ENCODE measurements around the gene PCP4. TPM values are rescaled to one million over a fixed set of nuclear protein-coding genes. Genes with fewer than 3 reads are reported as not detected.

Gene PCP4
- total and polyA plus RNA-seq, 10 of the 15 experiments (the other 5 are each of a cell fraction or from before 2014, with no cell fraction given), result not detected

DNA sequence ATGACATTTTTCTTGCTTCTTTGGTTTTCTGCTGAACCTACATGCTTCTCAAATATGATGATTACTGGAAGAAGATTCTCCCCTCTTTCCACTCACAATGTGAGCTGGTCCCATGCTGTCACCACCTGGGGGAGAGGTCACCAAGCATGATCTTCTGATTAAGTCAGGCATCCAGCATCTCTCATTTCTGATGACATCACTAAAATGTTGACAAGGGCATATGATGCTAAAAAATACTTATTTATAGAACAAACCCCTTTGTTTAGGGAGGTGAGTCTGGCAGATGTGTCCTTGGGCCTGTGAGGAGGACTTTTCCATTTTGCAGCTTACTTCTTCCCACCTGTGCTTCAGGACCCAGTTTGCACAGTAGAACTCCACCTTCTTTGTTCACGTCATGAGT lies 42.0 kb upstream of the PCP4 start:
- 0% methylated on average over 1 of the region's 1 CpG for WGBS (ENCODE audit: insufficient coverage, insufficient replicate concordance, low lambda C conversion rate, missing lambda C conversion rate)
- TF ChIP-seq CBFB (IDR thresholded peaks at IDR 0.05; ENCODE audit: low read depth), result no peak
- no peak for TF ChIP-seq CHD4 (IDR thresholded peaks at IDR 0.05)
- no peak for TF ChIP-seq MYB (IDR thresholded peaks at IDR 0.05; ENCODE audit: borderline replicate concordance, low read depth, low read length)
- TF ChIP-seq RBBP5 (conservative IDR thresholded peaks at IDR 0.05), result no peak
- TF ChIP-seq, protein P1, sequence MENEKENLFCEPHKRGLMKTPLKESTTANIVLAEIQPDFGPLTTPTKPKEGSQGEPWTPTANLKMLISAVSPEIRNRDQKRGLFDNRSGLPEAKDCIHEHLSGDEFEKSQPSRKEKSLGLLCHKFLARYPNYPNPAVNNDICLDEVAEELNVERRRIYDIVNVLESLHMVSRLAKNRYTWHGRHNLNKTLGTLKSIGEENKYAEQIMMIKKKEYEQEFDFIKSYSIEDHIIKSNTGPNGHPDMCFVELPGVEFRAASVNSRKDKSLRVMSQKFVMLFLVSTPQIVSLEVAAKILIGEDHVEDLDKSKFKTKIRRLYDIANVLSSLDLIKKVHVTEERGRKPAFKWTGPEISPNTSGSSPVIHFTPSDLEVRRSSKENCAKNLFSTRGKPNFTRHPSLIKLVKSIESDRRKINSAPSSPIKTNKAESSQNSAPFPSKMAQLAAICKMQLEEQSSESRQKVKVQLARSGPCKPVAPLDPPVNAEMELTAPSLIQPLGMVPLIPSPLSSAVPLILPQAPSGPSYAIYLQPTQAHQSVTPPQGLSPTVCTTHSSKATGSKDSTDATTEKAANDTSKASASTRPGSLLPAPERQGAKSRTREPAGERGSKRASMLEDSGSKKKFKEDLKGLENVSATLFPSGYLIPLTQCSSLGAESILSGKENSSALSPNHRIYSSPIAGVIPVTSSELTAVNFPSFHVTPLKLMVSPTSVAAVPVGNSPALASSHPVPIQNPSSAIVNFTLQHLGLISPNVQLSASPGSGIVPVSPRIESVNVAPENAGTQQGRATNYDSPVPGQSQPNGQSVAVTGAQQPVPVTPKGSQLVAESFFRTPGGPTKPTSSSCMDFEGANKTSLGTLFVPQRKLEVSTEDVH (IDR thresholded peaks at IDR 0.05; ENCODE audit: low read depth, partially characterized antibody), result no peak
- no peak for TF ChIP-seq ESRRA (IDR thresholded peaks at IDR 0.05; ENCODE audit: low read length)
- no peak for TF ChIP-seq BRCA1 (IDR thresholded peaks at IDR 0.05; ENCODE audit: low read depth, low read length)
- no peak for TF ChIP-seq NR2F1 (conservative IDR thresholded peaks at IDR 0.05)
- TF ChIP-seq RELA (IDR thresholded peaks at IDR 0.05; ENCODE audit: borderline replicate concordance, partially characterized antibody), result no peak
- TF ChIP-seq MTA3 (IDR thresholded peaks at IDR 0.05; ENCODE audit: borderline replicate concordance, low read length), result no peak
- no peak for TF ChIP-seq YY1 (IDR thresholded peaks at IDR 0.05; ENCODE audit: low read depth, low read length)
- no peak for TF ChIP-seq PRDM15 (CRISPR knock-in tag; IDR thresholded peaks at IDR 0.05)
- no peak for TF ChIP-seq REST (IDR thresholded peaks at IDR 0.05; ENCODE audit: low read depth, low read length)
- no peak for TF ChIP-seq EP300 (IDR thresholded peaks at IDR 0.05; ENCODE audit: borderline replicate concordance in 1 of 2, control insufficient read depth in 1 of 2, low read depth in 2 of 2, low read length in 2 of 2)
- no peak for TF ChIP-seq RCOR1 (conservative IDR thresholded peaks at IDR 0.05; ENCODE audit: low read depth, low read length)
- Histone ChIP-seq H3K79me2 (ENCODE audit: control insufficient read depth, insufficient read depth, low read length) (no peaks in the 10 kb centered on the region), H3K36me3 (ENCODE audit: control insufficient read depth in 2 of 2, insufficient read depth in 2 of 2, low read length in 1 of 2) (no peaks in the 10 kb centered on the region), H3K27ac (ENCODE audit: control insufficient read depth, insufficient read depth) (no peak overlapping the region), H3K4me3 (no peak overlapping the region), H3K9me3 (replicated peaks; ENCODE audit: control insufficient read depth, insufficient read depth, low read length) (no peaks in the 10 kb centered on the region; the same call in 2 of the 3 replicates), H2AFZ (ENCODE audit: control insufficient read depth, low read depth, low read length) (no peak overlapping the region), H3K27me3 (replicated peaks in 1 of 2; ENCODE audit: control insufficient read depth in 2 of 2, insufficient read depth in 2 of 2, low read length in 1 of 2) (no peaks in the 10 kb centered on the region), H3K4me2 (ENCODE audit: control insufficient read depth, insufficient read depth) (no peak overlapping the region), H3K9ac (ENCODE audit: control insufficient read depth, insufficient read depth, low read length) (no peak overlapping the region), H3K4me1 (ENCODE audit: control insufficient read depth, insufficient read depth, low read length) (no peaks in the 10 kb centered on the region), H4K20me1 (ENCODE audit: control insufficient read depth, insufficient read depth) (no peaks in the 10 kb centered on the region)
- no peak for ATAC-seq
- POLR2A ChIA-PET, result no interaction called here
- DNase-seq (ENCODE audit: low read depth, low spot score), result no peak
- FAIRE-seq, result no peak
- intact Hi-C loops (cut with micrococcal nuclease; ENCODE audit: unreplicated experiment), result no loop called here
- BruUV-seq (replicated peaks), result no TSS peak
- CTCF ChIA-PET, result no interaction called here
- in situ Hi-C loops (cut with MboI), result no loop called here
- SMC1A ChIA-PET (ENCODE audit: uncharacterized antibody, unreplicated experiment), result interaction anchor here (0.6 kb wide), 1 partner anchor 1441 kb away, joined by 5 read pairs; no protein-coding TSS in a partner anchor
- RAD21 ChIA-PET (ENCODE audit: unreplicated experiment), result no interaction called here
